Measurements from ENCODE around the gene BAIAP2.

The BAIAP2 gene

GRCh38 chr17:81033535-81034167 lies 1.3 kb upstream of the BAIAP2 start:
- FAIRE-seq (no peak), DNase-seq (ENCODE audit: insufficient read length, low spot score) (no peak)
- no peak for TF ChIP-seq POLR2A (IDR thresholded peaks at IDR 0.05; ENCODE audit: low read depth, low read length)

- DNase-seq (ENCODE audit: insufficient read length, low spot score) (peak; percentile 58), FAIRE-seq (no peak)
- no peak for TF ChIP-seq POLR2A (IDR thresholded peaks at IDR 0.05; ENCODE audit: low read depth, low read length)
Observed at GRCh38 chr17:81034168-81034777, 678 bp upstream of the BAIAP2 start.

- FAIRE-seq: no peak
- no peak for DNase-seq (ENCODE audit: insufficient read length, low spot score)
- TF ChIP-seq POLR2A (IDR thresholded peaks at IDR 0.05; ENCODE audit: low read depth, low read length): no peak
Observed at GRCh38 chr17:81035521-81036196, 708 bp downstream of the BAIAP2 start.

- TF ChIP-seq POLR2A (IDR thresholded peaks at IDR 0.05; ENCODE audit: low read depth, low read length): no peak
- no peak for FAIRE-seq
- DNase-seq (ENCODE audit: insufficient read length, low spot score): no peak
Observed at GRCh38 chr17:81036197-81036941, 1.4 kb downstream of the BAIAP2 start.

- DNase-seq (ENCODE audit: insufficient read length, low spot score): no peak
- no peak for TF ChIP-seq POLR2A (IDR thresholded peaks at IDR 0.05; ENCODE audit: low read depth, low read length)
- FAIRE-seq: no peak
Observed at GRCh38 chr17:81037026-81037797, 2.3 kb downstream of the BAIAP2 start.

GRCh38 chr17:81037798-81038733 lies 3.1 kb downstream of the BAIAP2 start:
- no peak for DNase-seq (ENCODE audit: insufficient read length, low spot score)
- no peak for FAIRE-seq
- TF ChIP-seq POLR2A (IDR thresholded peaks at IDR 0.05; ENCODE audit: low read depth, low read length): no peak

GRCh38 chr17:81039096-81039495 lies 4.1 kb downstream of the BAIAP2 start:
- FAIRE-seq (no peak), DNase-seq (ENCODE audit: insufficient read length, low spot score) (no peak)
- TF ChIP-seq POLR2A (IDR thresholded peaks at IDR 0.05; ENCODE audit: low read depth, low read length): no peak

- no peak for FAIRE-seq
- TF ChIP-seq POLR2A (IDR thresholded peaks at IDR 0.05; ENCODE audit: low read depth, low read length): no peak
- peak; percentile 79 for DNase-seq (ENCODE audit: insufficient read length, low spot score)
Observed at GRCh38 chr17:81039854-81040758, 5.2 kb downstream of the BAIAP2 start.

- FAIRE-seq: no peak
- peak; percentile 47 for DNase-seq (ENCODE audit: insufficient read length, low spot score)
- TF ChIP-seq POLR2A (IDR thresholded peaks at IDR 0.05; ENCODE audit: low read depth, low read length): 0 out of 2 replicates have a peak, but pooled peaks have one; percentile 6
Observed at GRCh38 chr17:81040791-81041337, 5.9 kb downstream of the BAIAP2 start.

GRCh38 chr17:81042606-81043005 lies 7.7 kb downstream of the BAIAP2 start:
- no peak for FAIRE-seq
- TF ChIP-seq POLR2A (IDR thresholded peaks at IDR 0.05; ENCODE audit: low read depth, low read length): no peak
- DNase-seq (ENCODE audit: insufficient read length, low spot score): no peak

- DNase-seq (ENCODE audit: insufficient read length, low spot score) (no peak), FAIRE-seq (no peak)
- TF ChIP-seq POLR2A (IDR thresholded peaks at IDR 0.05; ENCODE audit: low read depth, low read length): no peak
Observed at GRCh38 chr17:81043319-81043724, 8.4 kb downstream of the BAIAP2 start.
